H1 (cell line): Measurements from ENCODE around the gene CUL1. TPM values are rescaled to one million over a fixed set of nuclear protein-coding genes. Genes with fewer than 3 reads are reported as not detected.

Experiments
- CTCF ChIA-PET: fragments of 300-600 bp; sonication (Branson Sonifier 250); formaldehyde crosslinking; loops from one replicate; lab custom pipeline; 2021; ENCODE audit not compliant: partially characterized antibody; lab: Charles Lee
- POLR2A ChIA-PET: fragments of 300-600 bp; sonication (Branson Sonifier 250); formaldehyde crosslinking; loops from one replicate; lab custom pipeline; 2021; ENCODE audit warnings: inconsistent platforms; ENCODE audit not compliant: partially characterized antibody; lab: Charles Lee
- DNase-seq, 2 experiments: peaks; one replicate each; pipeline versions ENCODE4 v3.0.0 to v3.0.0-alpha.2; 2010 to 2022; ENCODE audit warnings: low spot score in 2 of 2, low read depth in 1 of 2, mixed read lengths in 1 of 2
- FAIRE-seq: peaks from 2 replicates; lab custom pipeline; 2011; peaks lifted over from hg19 to GRCh38; lab: Jason Lieb, UNC
- H2AFZ ChIP-seq: 2 replicates; pipeline ENCODE4 v1.8.1; 2012; ENCODE audit warnings: low read length, inconsistent platforms
- H2AK5ac ChIP-seq: 2 replicates; pipeline ENCODE4 v1.6.1; 2013; ENCODE audit warnings: low read depth, low read length
- H2BK120ac ChIP-seq: replicated peaks from 2 replicates; pipeline ENCODE3; 2013; ENCODE audit warnings: low read depth, low read length, inconsistent platforms
- H2BK12ac ChIP-seq: 2 replicates; pipeline ENCODE4 v1.6.1; 2013; ENCODE audit warnings: low read depth, low read length
- H2BK15ac ChIP-seq: 2 replicates; pipeline ENCODE4 v1.6.1; 2013; ENCODE audit warnings: low read length
- H2BK20ac ChIP-seq: 2 replicates; pipeline ENCODE4 v1.6.1; 2013; ENCODE audit warnings: low read length
- H2BK5ac ChIP-seq: 2 replicates; pipeline ENCODE4 v1.6.1; 2013; ENCODE audit warnings: low read depth, low read length
- H3K14ac ChIP-seq: 2 replicates; pipeline ENCODE4 v1.6.1; 2013; ENCODE audit warnings: inconsistent platforms; ENCODE audit not compliant: insufficient read length
- H3K18ac ChIP-seq: 2 replicates; pipeline ENCODE4 v1.6.1; 2013; ENCODE audit warnings: low read length; ENCODE audit errors: extremely low read depth
- H3K23ac ChIP-seq: 2 replicates; pipeline ENCODE4 v1.6.1; 2013; ENCODE audit warnings: inconsistent platforms; ENCODE audit not compliant: insufficient read length
- H3K23me2 ChIP-seq: 2 replicates; pipeline ENCODE4 v1.6.1; 2013; ENCODE audit warnings: low read depth, low read length
- H3K27ac ChIP-seq: 2 replicates; pipeline ENCODE4 v1.6.1; 2011; ENCODE audit warnings: low read depth, low read length, inconsistent platforms
- H3K27me3 ChIP-seq, 4 experiments: replicated peaks in 1 of 4; 1 replicate in 1 of 4; 2 replicates in 3 of 4; pipeline versions ENCODE4 v1.6.1 to v1.8.1; 2011 to 2013; ENCODE audit warnings: low read length in 3 of 4, mild to moderate bottlenecking in 3 of 4, inconsistent platforms in 2 of 4, mixed read lengths in 2 of 4, moderate library complexity in 1 of 4; ENCODE audit not compliant: control insufficient read depth in 3 of 4, insufficient read depth in 3 of 4; ENCODE audit errors: extremely low read depth in 1 of 4
- H3K36me3 ChIP-seq, 4 experiments: 2 replicates each; pipeline versions ENCODE4 v1.6.1 to v1.8.1; 2011 to 2013; ENCODE audit warnings: mild to moderate bottlenecking in 4 of 4, low read length in 3 of 4, moderate library complexity in 2 of 4, control low read depth in 1 of 4, inconsistent platforms in 1 of 4; ENCODE audit not compliant: insufficient read depth in 4 of 4, control insufficient read depth in 2 of 4
- H3K4ac ChIP-seq: replicated peaks from 2 replicates; pipeline ENCODE3; 2013; ENCODE audit warnings: low read length, low read depth, mixed read lengths, inconsistent platforms; ENCODE audit not compliant: insufficient read length
- H3K4me1 ChIP-seq, 4 experiments: replicated peaks in 1 of 4; 1 replicate in 1 of 4; 2 replicates in 3 of 4; pipeline versions ENCODE4 v1.6.1 to v1.8.1; 2011 to 2013; ENCODE audit warnings: low read length in 3 of 4, inconsistent platforms in 2 of 4, mixed read lengths in 1 of 4; ENCODE audit not compliant: insufficient read depth in 4 of 4, control insufficient read depth in 3 of 4
- H3K4me2 ChIP-seq, 2 experiments: 2 replicates each; pipeline versions ENCODE4 v1.6.1 to v1.8.1; 2011 to 2013; ENCODE audit warnings: low read depth in 2 of 2, low read length in 2 of 2, control low read depth in 1 of 2, inconsistent platforms in 1 of 2, mild to moderate bottlenecking in 1 of 2; ENCODE audit not compliant: insufficient read depth in 1 of 2
- H3K4me3 ChIP-seq, 4 experiments: fragments of 200-600, 300-600 bp in 1 of 4; sonication (generic), shearing (Covaris generic), sonication (Bioruptor Twin) in 1 of 4; 2 replicates each; pipeline versions ENCODE4 v1.5.1 to v1.8.1; 2011 to 2016; ENCODE audit warnings: low read length in 4 of 4, low read depth in 3 of 4, control low read depth in 2 of 4, inconsistent platforms in 2 of 4, mild to moderate bottlenecking in 2 of 4, mixed read lengths in 1 of 4, moderate library complexity in 1 of 4; ENCODE audit not compliant: insufficient read depth in 2 of 4; ENCODE audit errors: extremely low read depth in 1 of 4
- H3K56ac ChIP-seq: replicated peaks from 2 replicates; pipeline ENCODE3; 2013; ENCODE audit warnings: low read depth, mild to moderate bottlenecking, mixed read lengths, low read length, inconsistent platforms; ENCODE audit not compliant: insufficient read length
- H3K79me1 ChIP-seq: 2 replicates; pipeline ENCODE4 v1.6.1; 2013; ENCODE audit warnings: low read depth, low read length, control low read depth
- H3K79me2 ChIP-seq, 2 experiments: 2 replicates each; pipeline versions ENCODE4 v1.6.1 to v1.8.1; 2012 to 2013; ENCODE audit warnings: low read length in 2 of 2, mild to moderate bottlenecking in 2 of 2, inconsistent platforms in 1 of 2; ENCODE audit not compliant: insufficient read depth in 2 of 2, control insufficient read depth in 1 of 2
- H3K9ac ChIP-seq, 4 experiments: replicated peaks in 1 of 4; 1 replicate in 1 of 4; 2 replicates in 3 of 4; pipeline versions ENCODE4 v1.6.1 to v1.8.1; 2011 to 2013; ENCODE audit warnings: low read depth in 3 of 4, low read length in 3 of 4, control low read depth in 2 of 4, mild to moderate bottlenecking in 2 of 4, moderate library complexity in 2 of 4, inconsistent platforms in 1 of 4; ENCODE audit errors: extremely low read depth in 1 of 4
- H3K9me3 ChIP-seq, 2 experiments: 2 replicates each; pipeline versions ENCODE4 v1.6.1 to v1.8.1; 2012 to 2013; ENCODE audit warnings: mild to moderate bottlenecking in 2 of 2, moderate library complexity in 2 of 2, control low read depth in 1 of 2, inconsistent platforms in 1 of 2, low read depth in 1 of 2, low read length in 1 of 2, mixed read lengths in 1 of 2; ENCODE audit not compliant: insufficient read depth in 2 of 2
- H4K20me1 ChIP-seq, 2 experiments: replicated peaks in 1 of 2; 2 replicates each; pipeline versions ENCODE3 to v1.8.1; 2011 to 2013; ENCODE audit warnings: inconsistent platforms in 2 of 2, low read length in 2 of 2, mild to moderate bottlenecking in 1 of 2; ENCODE audit not compliant: insufficient read depth in 2 of 2, control insufficient read depth in 1 of 2
- H4K5ac ChIP-seq: 2 replicates; pipeline ENCODE4 v1.6.1; 2013; ENCODE audit warnings: low read length, low read depth, mixed read lengths, inconsistent platforms; ENCODE audit not compliant: insufficient read length
- H4K8ac ChIP-seq: 2 replicates; pipeline ENCODE4 v1.8.0; 2013; ENCODE audit warnings: mild to moderate bottlenecking, moderate library complexity, low read length, inconsistent platforms; ENCODE audit not compliant: insufficient read depth; ENCODE audit errors: extremely low read depth
- H4K91ac ChIP-seq: replicated peaks from 2 replicates; pipeline ENCODE3; 2013; ENCODE audit warnings: low read length, mixed read lengths, inconsistent platforms; ENCODE audit not compliant: insufficient read length
- BRCA1 ChIP-seq: IDR thresholded peaks from 2 replicates; pipeline ENCODE4 v1.6.1; 2012; ENCODE audit warnings: low read depth, low read length, improper control_type of control experiment
- CBX5 ChIP-seq: fragments of 300-800, 300-1000 bp; sonication (generic); IDR thresholded peaks from 2 replicates; pipeline ENCODE4 v1.7.1; 2016; ENCODE audit warnings: antibody characterized with exemption, low read length, low read depth
- EGR1 ChIP-seq: IDR thresholded peaks from 2 replicates; pipeline ENCODE4 v1.6.1; 2011; ENCODE audit warnings: low read depth, low read length, borderline replicate concordance
- GTF2F1 ChIP-seq: IDR thresholded peaks from 2 replicates; pipeline ENCODE4 v1.6.1; 2012; ENCODE audit warnings: low read depth, low read length, improper control_type of control experiment, borderline replicate concordance
- KDM5A ChIP-seq: fragments of 200-600 bp; IDR thresholded peaks from 2 replicates; pipeline ENCODE4 v1.7.1; 2012; ENCODE audit warnings: mild to moderate bottlenecking, low read length, inconsistent platforms, mixed read lengths
- POLR2AphosphoS5 ChIP-seq: IDR thresholded peaks from 2 replicates; pipeline ENCODE4 v1.6.1; 2011; ENCODE audit warnings: low read depth, low read length
- RFX5 ChIP-seq: IDR thresholded peaks from 2 replicates; pipeline ENCODE4 v1.6.1; 2011; ENCODE audit warnings: low read depth, low read length, improper control_type of control experiment, borderline replicate concordance
- SIN3A ChIP-seq, 2 experiments: IDR thresholded peaks in 1 of 2; conservative IDR thresholded peaks in 1 of 2; 2 replicates each; pipeline ENCODE4 v1.6.1; 2011 to 2012; ENCODE audit warnings: low read length in 2 of 2, improper control_type of control experiment in 1 of 2, low read depth in 1 of 2, mild to moderate bottlenecking in 1 of 2
- SP1 ChIP-seq: IDR thresholded peaks from 2 replicates; pipeline ENCODE4 v1.6.1; 2011; ENCODE audit warnings: low read depth, low read length
- TAF1 ChIP-seq: IDR thresholded peaks from 2 replicates; pipeline ENCODE4 v1.6.1; 2011; ENCODE audit warnings: mild to moderate bottlenecking, low read depth, low read length
- WGBS, 2 experiments: shearing (Covaris generic) in 1 of 2; methylation state at CpG; one replicate each; pipeline versions ENCODE4 v1.1.6 to v1.1.7; 2013 to 2015; ENCODE audit warnings: low lambda C conversion rate in 2 of 2, mixed read lengths in 2 of 2, inconsistent platforms in 1 of 2, low coverage in 1 of 2, missing lambda C conversion rate in 1 of 2; ENCODE audit not compliant: insufficient replicate concordance in 2 of 2, insufficient coverage in 1 of 2, insufficient read length in 1 of 2; ENCODE audit errors: extremely low coverage in 1 of 2, missing lambda C conversion rate in 1 of 2; 5-methylcytosine and 5-hydroxymethylcytosine counted together
- polyA plus RNA-seq, 7 experiments: library from polyadenylated mRNA; depleted of rRNA in 3 of 7; stranded (reverse) in 5 of 7; unstranded in 2 of 7; fragments of >200 nt in 5 of 7; fragments of 200-250 nt in 2 of 7; gene quantifications; 1 replicate in 5 of 7; 2 replicates in 1 of 7; 4 replicates in 1 of 7; pipeline versions ENCODE4 v1.2.1 to v1.2.3, GENCODE V29; 2011 to 2013; ENCODE audit warnings: missing spikeins in 2 of 7, mixed read lengths in 2 of 7
- total RNA-seq: library from RNA; stranded (reverse); fragmentation: NEBNext Ultra II Directional; extraction: Animal tissue kit (Norgen Biotek cat#: 25700); gene quantifications from 2 replicates; pipeline ENCODE4 v1.2.1, GENCODE V29; 2021

Gene CUL1
- total and polyA plus RNA-seq, 2 of the 8 experiments (the other 6 are each of a cell fraction or from before 2014, with no cell fraction given), result 33.0 to 77.3 TPM

DNA sequence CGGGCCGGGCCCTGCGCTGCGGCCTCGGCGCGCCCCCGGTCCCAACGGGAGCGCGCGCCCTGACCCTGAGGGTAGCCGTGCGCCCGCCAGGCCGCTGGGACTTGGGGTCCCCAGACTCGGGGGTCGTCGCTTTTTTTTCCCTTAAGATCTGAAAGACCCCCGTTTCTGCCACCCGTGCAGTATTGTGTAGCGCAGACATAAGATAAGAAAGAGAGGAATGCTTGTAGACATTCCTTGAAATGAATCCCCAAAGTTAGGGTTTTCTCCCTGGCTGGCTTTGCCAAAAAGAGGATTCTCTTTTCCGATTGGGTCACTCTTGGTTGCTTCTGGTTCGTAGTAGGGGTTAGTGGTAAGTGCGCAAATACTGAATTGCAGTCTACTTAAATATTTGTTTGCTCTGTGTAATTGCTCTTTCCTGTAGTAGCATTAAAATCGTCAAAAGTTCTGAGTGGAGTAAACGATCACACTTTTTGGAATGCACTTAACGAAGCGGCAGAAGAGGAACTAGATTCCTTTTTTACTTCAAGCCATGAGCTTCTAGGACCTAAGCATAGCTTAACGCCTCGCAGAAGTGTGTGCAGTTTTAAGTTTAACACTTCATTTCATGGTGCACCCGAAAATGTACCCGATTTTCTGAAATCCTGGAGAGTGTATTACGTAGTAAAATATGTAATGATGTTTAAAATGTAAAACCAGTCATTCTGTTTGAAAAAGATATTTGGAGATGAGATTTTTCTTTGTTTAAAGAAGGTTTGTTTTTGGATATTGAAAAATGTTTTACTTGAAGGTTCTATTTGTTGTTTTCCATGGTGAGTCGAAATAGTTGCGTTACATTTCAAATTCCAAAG is 1.3 kb downstream of the CUL1 start:
- Histone ChIP-seq H3K9me3 (no peaks in the 10 kb centered on the region), H3K4me1 (peaks cover 2 to 23% (median 14%) of the 10 kb centered on the region in 4 experiments), H2BK12ac (no peak overlapping the region), H3K56ac (no peak overlapping the region), H4K20me1 (peaks cover 5 to 8% of the 10 kb centered on the region in 2 experiments), H3K27me3 (no peaks in the 10 kb centered on the region), H3K18ac (no peak overlapping the region; the same call in 1 of the 2 replicates), H3K4me3 (peak overlapping the region; percentile 80 to 89 (median 82)), H4K5ac (no peak overlapping the region), H3K4ac (peak overlapping the region; percentile 46), H2AFZ (no peak overlapping the region), H3K23me2 (no peaks in the 10 kb centered on the region), H3K4me2 (peak overlapping the region; percentile 71 to 92), H3K14ac (no peak overlapping the region), H2BK20ac (no peak overlapping the region), H3K23ac (no peak overlapping the region), H3K79me1 (no peaks in the 10 kb centered on the region), H3K9ac (peak overlapping the region; percentile 88 to 98 (median 94)), H2BK15ac (no peak overlapping the region), H2BK5ac (0 out of 2 replicates have a peak overlapping the region, but pooled peaks have one; percentile 37), H3K36me3 (no peaks in the 10 kb centered on the region), H4K91ac (no peak overlapping the region), H2AK5ac (no peak overlapping the region), H4K8ac (no peak overlapping the region), H3K79me2 (peaks cover 26 to 62% of the 10 kb centered on the region in 2 experiments), H2BK120ac (no peak overlapping the region), H3K27ac (peak overlapping the region; percentile 94; the same call in 1 of the 2 replicates)
- ChIA-PET CTCF (interaction anchor here (0.6 kb wide), 1 partner anchor 122 kb away, joined by 4 read pairs; no protein-coding TSS in a partner anchor), POLR2A (interaction anchor here (0.6 to 3.7 kb wide), 16 partner anchors 8 to 360 kb away, joined by 3 to 21 read pairs (median 4); partner anchors contain the start of gene EZH2)
- DNase-seq (no peak), FAIRE-seq (no peak)
- WGBS, 2 experiments, result 1% methylated on average over 35 of the region's 36 CpGs; no CpG with 5 or more reads in 1 of the 2 experiments
- no peak for TF ChIP-seq RFX5
- no peak; the same call in 1 of the 2 replicates for TF ChIP-seq TAF1
- no peak for TF ChIP-seq BRCA1
- TF ChIP-seq POLR2AphosphoS5, result no peak
- no peak for TF ChIP-seq EGR1
- TF ChIP-seq SIN3A (conservative IDR thresholded peaks at IDR 0.05 in 1 of 2, IDR thresholded peaks at IDR 0.05 in 1 of 2; ENCODE audit: low read depth in 1 of 2, low read length in 2 of 2), result 0 out of 4 replicates have a peak, but pooled peaks of 1 of the 2 experiments have one; percentile 15
- TF ChIP-seq KDM5A, result no peak
- TF ChIP-seq CBX5, result no peak
- no peak for TF ChIP-seq SP1
- TF ChIP-seq GTF2F1, result peak; percentile 10; the same call in 1 of the 2 replicates
